ENCODE results near the gene TMEM123.

DNA sequence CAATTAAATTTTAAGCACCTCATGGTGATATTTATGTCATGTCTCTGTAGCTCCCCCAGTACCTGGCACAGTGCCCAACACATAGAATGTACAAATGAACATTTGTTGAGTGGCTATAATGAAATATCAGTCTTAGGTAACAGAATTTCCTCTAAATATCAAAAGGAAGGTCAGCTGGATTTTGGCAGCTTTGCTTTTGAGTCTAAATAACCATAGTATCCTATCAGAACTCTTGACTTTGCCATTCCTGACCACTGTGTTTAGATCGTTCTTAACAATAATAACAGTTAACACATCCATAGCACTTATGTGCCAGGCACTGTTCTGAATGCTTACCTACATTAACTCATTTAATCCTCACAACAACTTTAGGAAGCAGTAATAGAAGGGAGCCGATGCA is 26.6 kb downstream of the TMEM123 start:
- TF ChIP-seq, protein P1, sequence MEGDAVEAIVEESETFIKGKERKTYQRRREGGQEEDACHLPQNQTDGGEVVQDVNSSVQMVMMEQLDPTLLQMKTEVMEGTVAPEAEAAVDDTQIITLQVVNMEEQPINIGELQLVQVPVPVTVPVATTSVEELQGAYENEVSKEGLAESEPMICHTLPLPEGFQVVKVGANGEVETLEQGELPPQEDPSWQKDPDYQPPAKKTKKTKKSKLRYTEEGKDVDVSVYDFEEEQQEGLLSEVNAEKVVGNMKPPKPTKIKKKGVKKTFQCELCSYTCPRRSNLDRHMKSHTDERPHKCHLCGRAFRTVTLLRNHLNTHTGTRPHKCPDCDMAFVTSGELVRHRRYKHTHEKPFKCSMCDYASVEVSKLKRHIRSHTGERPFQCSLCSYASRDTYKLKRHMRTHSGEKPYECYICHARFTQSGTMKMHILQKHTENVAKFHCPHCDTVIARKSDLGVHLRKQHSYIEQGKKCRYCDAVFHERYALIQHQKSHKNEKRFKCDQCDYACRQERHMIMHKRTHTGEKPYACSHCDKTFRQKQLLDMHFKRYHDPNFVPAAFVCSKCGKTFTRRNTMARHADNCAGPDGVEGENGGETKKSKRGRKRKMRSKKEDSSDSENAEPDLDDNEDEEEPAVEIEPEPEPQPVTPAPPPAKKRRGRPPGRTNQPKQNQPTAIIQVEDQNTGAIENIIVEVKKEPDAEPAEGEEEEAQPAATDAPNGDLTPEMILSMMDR (IDR thresholded peaks at IDR 0.05; ENCODE audit: borderline replicate concordance, extremely low read depth, low read length, poor library complexity, severe bottlenecking) = no peak
- no peak for TF ChIP-seq EZH2 (IDR thresholded peaks at IDR 0.05; ENCODE audit: borderline replicate concordance, low read depth, low read length, severe bottlenecking)

Measured in DND-41 (cell line).